ENCODE results near the gene RBM6.
A peak's percentile ranks its signal among the peaks of the same experiment; 100 is the strongest.

The RBM6 gene

DNA sequence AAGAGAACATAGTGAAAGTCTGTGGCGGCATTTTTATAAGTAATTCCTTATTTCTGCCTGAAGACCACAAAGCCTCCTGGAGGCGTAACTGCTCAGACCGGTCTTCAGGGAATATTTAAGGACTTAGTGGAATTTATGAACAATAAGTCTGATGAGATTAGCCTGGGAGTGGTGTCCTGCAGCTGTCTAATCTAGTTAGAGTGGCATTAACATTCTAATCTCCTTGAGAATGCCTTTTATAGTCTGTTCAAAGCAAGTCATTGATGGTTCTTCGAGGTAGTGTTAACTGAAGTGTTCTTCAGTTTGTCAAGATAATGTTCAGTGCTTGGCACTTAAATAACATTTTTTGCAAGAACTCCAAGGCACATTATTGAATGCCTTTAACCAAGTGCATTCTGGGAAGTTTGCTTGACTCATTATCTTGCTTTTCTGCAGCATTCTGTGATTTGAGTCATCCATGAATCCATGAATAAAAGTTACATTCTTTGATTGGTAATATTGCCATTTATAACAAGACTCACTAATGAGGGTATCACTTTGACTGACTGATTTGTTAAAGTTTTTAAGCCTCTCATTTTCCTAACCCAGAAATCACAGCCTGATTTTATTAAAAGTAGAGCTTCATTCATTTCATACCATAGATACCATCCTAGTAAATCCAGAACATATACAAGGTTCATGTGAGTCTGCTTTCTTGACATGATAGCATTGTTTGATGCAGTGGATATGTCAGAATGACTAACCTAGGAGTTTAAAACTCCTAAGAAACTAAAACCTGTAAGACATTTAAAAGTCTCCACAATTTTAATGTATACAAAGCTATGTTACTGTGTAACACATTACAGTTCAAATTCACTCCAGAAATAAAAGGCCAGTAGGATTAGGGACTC is 161.3 kb downstream of the RBM6 start:
- DNase-seq = peak; percentile 71

- no peak for DNase-seq
Observed at GRCh38 chr3:50102558-50102957, 162.6 kb downstream of the RBM6 start.

GRCh38 chr3:50111757-50112156 is 171.8 kb downstream of the RBM6 start:
- DNase-seq = no peak

GRCh38 chr3:50112462-50112861 is 172.5 kb downstream of the RBM6 start:
- DNase-seq = no peak

- no peak for DNase-seq
Observed at GRCh38 chr3:50117120-50117519, 177.2 kb downstream of the RBM6 start.

- no peak for DNase-seq
Observed at GRCh38 chr3:50118237-50118636, 178.3 kb downstream of the RBM6 start.

GRCh38 chr3:50119786-50120185 is 179.8 kb downstream of the RBM6 start:
- DNase-seq = no peak

- no peak for DNase-seq
Observed at GRCh38 chr3:50120364-50121071, 180.6 kb downstream of the RBM6 start.

- DNase-seq = no peak
Observed at GRCh38 chr3:50121072-50122032, 181.4 kb downstream of the RBM6 start.

GRCh38 chr3:50122071-50122470 is 182.1 kb downstream of the RBM6 start:
- DNase-seq = no peak

DNA sequence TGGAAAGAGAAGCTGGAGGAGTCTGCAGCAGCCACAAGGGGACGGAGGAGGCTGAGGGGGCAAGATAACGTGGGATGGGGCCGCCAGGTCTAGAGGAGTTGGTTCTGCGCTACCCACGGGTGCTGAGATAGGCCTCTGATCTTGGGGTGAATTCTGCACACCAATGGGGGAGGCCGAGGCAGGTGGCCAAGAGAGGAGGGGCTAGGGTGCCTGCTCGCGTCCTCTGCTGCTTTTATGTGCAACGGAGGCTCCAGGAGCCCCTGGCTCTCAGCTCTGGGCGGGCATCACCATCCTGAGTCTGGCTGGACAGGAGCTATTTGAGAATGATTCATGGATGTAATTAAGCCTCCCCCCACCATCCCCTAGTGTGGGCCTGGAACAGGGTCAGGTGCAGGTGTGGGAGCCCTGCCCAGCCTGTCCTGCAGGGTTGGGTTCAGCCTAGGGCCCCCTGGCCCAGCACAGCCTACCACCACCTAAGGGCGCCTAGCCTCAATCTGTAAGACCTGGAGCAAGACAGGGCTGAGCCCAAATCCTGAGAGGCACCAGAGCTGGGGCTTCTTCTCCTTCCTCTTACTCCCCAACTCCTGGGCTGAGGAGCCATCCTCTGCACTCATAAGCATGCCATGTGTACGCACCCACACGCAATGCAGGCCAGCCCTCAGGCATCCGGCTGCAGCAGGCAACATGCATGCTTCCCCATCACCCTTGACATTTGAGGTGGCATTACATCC is 182.9 kb downstream of the RBM6 start:
- DNase-seq = no peak

DNA sequence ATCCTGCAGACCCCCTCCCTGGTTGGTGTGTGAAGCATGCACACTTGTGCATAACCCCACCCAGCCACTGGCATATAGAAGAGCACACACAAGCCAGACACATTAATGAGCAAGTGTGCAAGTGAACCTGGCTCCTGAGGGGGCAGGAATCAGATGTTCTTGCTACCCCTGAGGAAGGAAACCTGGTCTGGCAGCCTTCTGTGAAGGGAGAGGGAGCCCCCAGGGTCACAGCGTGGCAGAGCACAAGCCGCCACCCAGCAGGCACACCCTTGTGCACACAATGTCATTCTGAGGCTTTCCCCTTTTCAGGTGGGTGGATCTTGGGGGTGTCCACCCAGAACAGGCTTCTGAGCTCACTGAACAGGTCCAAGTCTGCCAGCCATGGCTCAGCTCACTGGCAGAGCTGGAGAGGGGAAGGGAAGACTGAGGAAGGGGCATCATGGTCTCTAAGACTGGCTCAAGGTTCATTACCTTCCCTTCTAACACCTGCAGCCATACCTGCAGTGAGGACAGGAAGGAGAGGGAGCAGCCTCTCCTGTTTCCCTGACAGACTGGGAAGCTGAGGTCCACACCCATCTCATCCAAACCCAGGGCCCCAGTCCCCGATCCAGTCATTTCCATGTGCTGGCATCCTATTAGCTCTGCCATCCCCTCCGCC is 183.6 kb downstream of the RBM6 start:
- no peak for DNase-seq

DNA sequence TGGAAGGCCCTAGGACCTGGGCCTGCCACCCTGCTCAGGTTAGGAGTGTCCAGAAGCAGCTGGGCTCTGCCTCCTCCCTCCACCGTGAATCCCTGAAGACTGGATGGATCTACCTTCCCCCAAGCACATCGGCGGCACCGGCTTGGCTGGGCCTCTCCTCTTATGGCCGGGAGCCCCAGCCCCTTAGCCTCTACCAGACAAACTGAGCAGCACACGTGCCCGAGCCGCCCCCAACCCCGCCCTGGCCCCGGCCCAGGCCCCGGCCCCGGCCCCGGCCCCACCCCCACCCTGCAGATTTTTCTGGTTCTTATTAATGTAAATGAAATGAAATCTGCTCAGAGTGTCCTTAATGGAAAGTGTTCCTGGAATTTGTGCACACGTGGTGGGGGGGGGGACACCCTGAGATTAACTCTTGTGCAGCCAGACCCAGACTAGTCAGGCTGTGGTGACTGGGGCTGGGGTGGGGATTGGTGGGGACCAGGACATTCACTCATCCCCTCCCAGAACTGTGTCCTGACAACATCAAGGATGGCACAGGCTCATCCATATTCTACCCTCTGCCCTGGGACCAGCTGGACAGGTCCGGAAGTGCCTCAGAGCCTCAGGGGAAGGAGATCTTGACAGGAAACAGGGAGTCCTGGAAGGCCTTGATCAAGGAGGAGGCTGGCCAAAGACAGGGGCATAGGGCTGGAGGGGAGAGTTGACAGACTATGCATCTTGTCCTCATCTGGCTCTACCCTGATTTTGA is 184.3 kb downstream of the RBM6 start:
- no peak for DNase-seq

DNA sequence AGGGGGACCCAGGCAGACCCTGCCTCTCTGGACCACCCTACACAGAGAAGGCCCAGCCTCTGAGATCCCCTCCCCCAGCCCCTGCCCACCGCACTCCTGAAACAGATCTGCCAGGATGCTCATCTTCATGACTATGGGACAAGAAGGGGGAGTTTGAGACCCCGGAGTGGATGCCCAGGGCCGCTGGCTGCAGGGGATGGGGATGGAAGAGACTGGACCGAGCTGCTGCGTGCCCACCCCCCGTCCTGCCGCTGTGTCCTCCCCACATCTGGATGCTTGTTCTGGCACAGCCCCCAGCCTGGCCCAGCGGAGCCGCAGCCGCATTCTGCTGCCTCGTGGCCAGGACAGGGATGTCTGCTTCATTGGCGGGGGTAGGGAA is 184.8 kb downstream of the RBM6 start:
- DNase-seq = no peak

- no peak for DNase-seq
Observed at GRCh38 chr3:50125541-50126286, 185.8 kb downstream of the RBM6 start.

DNA sequence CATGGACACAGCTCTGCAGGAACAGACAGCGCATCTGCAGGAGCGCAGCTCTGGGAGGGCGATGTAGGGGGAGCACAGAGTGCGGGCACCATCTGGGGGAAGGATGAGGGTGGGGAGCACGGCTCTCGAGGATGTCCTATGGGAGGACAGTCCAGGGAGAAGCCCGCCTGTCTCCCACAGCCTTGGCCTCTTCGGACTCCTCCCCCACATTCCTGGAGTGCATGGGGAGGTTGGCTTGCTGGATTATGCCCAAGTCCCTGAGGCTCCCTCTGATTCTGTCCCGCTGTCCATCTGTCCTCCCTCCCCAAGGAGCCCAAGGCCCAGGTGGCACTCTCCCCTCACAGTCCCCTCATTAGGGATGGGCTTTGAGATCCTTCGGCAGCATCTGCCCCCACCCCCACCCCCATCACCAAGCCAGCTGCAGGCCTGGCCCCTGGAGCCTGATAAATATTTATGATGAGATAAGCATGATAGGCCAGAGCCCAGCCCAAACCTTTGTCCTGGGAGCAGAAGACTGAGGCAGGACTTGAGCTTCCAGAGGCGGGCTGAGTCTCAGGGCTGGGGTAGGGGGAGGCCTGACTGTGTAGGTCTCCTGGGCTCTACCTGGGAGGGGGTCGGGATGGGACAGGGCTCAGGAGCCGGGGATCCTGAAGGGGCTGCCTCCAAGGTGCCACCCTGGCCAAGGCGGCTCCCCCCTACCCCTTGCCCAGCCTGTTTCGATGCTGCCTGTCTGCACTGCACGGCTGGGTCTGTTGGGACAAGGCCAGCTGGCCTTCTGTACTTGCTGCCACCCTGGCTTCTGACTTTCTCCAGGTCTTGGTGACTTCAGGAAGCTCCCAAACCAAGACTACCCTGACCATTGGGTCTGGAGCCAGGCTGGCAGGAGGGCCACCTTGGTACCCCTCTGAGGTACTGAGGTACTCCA is 186.6 kb downstream of the RBM6 start:
- no peak for DNase-seq

All from DMS79 (cell line).